ENCODE measurements around the gene CUL4A. TPM values are rescaled to one million over a fixed set of nuclear protein-coding genes. Genes with fewer than 3 reads are reported as not detected.

Gene CUL4A
- total and polyA plus RNA-seq, 2 donors (not counting 1 experiment from before 2014, with no cell fraction given), result 107 to 126 TPM

DNA sequence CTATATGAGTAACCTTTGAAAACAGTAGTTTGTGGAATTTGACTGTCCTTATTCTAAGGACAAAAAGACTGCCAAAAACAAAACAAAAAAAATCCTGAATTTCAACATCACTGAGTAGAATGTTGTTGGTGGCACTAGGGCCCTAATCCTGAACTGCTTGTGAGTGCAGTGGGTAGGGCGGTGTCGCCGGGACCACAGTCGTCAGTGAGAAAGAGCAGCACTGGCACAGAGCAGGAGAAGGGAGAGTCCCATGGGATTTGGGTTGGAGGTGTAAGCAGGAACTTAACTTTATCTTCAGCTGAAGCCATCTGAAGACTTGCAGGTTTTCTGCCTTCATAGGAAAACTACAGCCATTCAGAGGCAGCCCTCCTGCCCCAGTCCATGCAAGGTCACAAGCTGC lies 6.5 kb upstream of the CUL4A start:
- Histone ChIP-seq H3K9me3 (ENCODE audit: control insufficient read depth, insufficient read depth, low read depth, low read length) (no peaks in the 10 kb centered on the region), H3K27me3 (ENCODE audit: control insufficient read depth, insufficient read depth, low read length) (no peaks in the 10 kb centered on the region), H3K36me3 (ENCODE audit: control insufficient read depth, insufficient read depth, low read length) (peaks cover 2% of the 10 kb centered on the region), H3K4me3 (replicated peaks in 1 of 4; ENCODE audit: control extremely low read depth in 1 of 4, insufficient read depth in 1 of 4, low read depth in 3 of 4, low read length in 4 of 4) (no peak overlapping the region), H2AFZ (ENCODE audit: low read length) (no peak overlapping the region), H4K20me1 (ENCODE audit: control insufficient read depth, extremely low read depth, insufficient read depth, low read length) (no peaks in the 10 kb centered on the region), H3K27ac (ENCODE audit: insufficient read depth, low read length) (no peak overlapping the region), H3K4me1 (ENCODE audit: control insufficient read depth, extremely low read depth, insufficient read depth, low read length) (peaks cover 10% of the 10 kb centered on the region), H3K79me2 (ENCODE audit: control insufficient read depth, insufficient read depth, low read length) (peaks cover 90% of the 10 kb centered on the region), H3K4me2 (ENCODE audit: extremely low read depth, insufficient read depth, low read length) (no peak overlapping the region), H3K9ac (ENCODE audit: insufficient read depth, low read length) (no peak overlapping the region)
- no peak for TF ChIP-seq EZH2 (IDR thresholded peaks at IDR 0.05; ENCODE audit: low read length, missing control alignments)
- TF ChIP-seq, protein P1, sequence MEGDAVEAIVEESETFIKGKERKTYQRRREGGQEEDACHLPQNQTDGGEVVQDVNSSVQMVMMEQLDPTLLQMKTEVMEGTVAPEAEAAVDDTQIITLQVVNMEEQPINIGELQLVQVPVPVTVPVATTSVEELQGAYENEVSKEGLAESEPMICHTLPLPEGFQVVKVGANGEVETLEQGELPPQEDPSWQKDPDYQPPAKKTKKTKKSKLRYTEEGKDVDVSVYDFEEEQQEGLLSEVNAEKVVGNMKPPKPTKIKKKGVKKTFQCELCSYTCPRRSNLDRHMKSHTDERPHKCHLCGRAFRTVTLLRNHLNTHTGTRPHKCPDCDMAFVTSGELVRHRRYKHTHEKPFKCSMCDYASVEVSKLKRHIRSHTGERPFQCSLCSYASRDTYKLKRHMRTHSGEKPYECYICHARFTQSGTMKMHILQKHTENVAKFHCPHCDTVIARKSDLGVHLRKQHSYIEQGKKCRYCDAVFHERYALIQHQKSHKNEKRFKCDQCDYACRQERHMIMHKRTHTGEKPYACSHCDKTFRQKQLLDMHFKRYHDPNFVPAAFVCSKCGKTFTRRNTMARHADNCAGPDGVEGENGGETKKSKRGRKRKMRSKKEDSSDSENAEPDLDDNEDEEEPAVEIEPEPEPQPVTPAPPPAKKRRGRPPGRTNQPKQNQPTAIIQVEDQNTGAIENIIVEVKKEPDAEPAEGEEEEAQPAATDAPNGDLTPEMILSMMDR (conservative IDR thresholded peaks at IDR 0.05 in 1 of 2, IDR thresholded peaks at IDR 0.05 in 1 of 2; ENCODE audit: low read depth in 1 of 2, low read length in 2 of 2), result no peak
- no peak for DNase-seq (ENCODE audit: low read depth in 2 of 2)

DNA sequence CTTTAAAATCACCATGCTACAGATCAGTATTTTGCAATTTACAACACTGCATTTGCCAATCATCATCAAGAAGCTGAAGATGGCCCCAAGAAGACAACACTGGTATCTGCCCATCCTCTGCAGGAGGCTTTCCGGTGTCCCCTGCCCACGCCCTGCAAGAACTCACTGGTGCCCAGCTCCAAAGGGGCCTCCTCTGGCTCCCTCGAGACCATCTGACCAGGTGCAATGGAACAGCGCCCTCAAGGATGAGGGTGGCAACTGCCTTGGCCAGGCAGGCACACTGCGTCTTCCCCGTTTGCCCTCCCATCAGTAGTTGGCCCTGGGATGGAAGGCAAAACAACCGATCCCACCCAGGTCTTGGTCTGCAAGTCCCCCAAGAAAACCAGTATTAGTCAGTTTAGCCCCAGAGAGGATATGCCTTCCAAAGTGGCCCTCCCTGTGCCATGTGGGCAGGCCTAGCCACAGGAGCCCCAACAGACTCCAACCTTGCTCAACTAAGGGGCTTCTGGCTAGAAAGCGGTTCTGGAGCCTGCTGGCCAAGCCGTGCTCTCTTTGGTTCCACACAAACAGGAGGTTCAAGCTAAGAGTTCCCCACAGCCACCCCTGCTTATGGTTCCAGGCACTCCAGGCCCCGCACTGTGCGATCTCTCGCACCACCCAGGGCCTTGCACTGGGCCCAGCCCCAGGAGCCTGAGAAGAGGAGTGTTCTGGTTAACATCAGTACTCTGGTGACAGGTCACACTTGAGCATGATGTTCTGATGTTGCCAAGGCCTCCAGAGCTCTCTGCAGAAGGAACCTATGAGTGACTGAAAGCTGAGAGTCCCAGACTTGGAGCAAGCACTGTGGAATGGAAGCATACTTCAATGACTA lies 5.7 kb upstream of the CUL4A start:
- Histone ChIP-seq H4K20me1 (ENCODE audit: control insufficient read depth, extremely low read depth, insufficient read depth, low read length) (no peaks in the 10 kb centered on the region), H3K36me3 (ENCODE audit: control insufficient read depth, insufficient read depth, low read length) (peaks cover 2% of the 10 kb centered on the region), H3K79me2 (ENCODE audit: control insufficient read depth, insufficient read depth, low read length) (peaks cover 95% of the 10 kb centered on the region), H3K9me3 (ENCODE audit: control insufficient read depth, insufficient read depth, low read depth, low read length) (no peaks in the 10 kb centered on the region), H2AFZ (ENCODE audit: low read length) (no peak overlapping the region), H3K4me3 (replicated peaks in 1 of 4; ENCODE audit: control extremely low read depth in 1 of 4, insufficient read depth in 1 of 4, low read depth in 3 of 4, low read length in 4 of 4) (no peak overlapping the region), H3K4me2 (ENCODE audit: extremely low read depth, insufficient read depth, low read length) (no peak overlapping the region), H3K27ac (ENCODE audit: insufficient read depth, low read length) (peak overlapping the region; percentile 19), H3K27me3 (ENCODE audit: control insufficient read depth, insufficient read depth, low read length) (no peaks in the 10 kb centered on the region), H3K9ac (ENCODE audit: insufficient read depth, low read length) (no peak overlapping the region), H3K4me1 (ENCODE audit: control insufficient read depth, extremely low read depth, insufficient read depth, low read length) (peaks cover 10% of the 10 kb centered on the region)
- no peak for DNase-seq (ENCODE audit: low read depth in 2 of 2)
- TF ChIP-seq EZH2 (IDR thresholded peaks at IDR 0.05; ENCODE audit: low read length, missing control alignments), result no peak
- TF ChIP-seq, protein P1 (conservative IDR thresholded peaks at IDR 0.05 in 1 of 2, IDR thresholded peaks at IDR 0.05 in 1 of 2; ENCODE audit: low read depth in 1 of 2, low read length in 2 of 2), result no peak

GRCh38 chr13:113204378-113204734 lies 5.1 kb upstream of the CUL4A start:
- H3K4me3 ChIP-seq (replicated peaks in 1 of 4; ENCODE audit: control extremely low read depth in 1 of 4, insufficient read depth in 1 of 4, low read depth in 3 of 4, low read length in 4 of 4), result no peak overlapping the region
- no peak for TF ChIP-seq EZH2 (IDR thresholded peaks at IDR 0.05; ENCODE audit: low read length, missing control alignments)
- TF ChIP-seq, protein P1 (conservative IDR thresholded peaks at IDR 0.05 in 1 of 2, IDR thresholded peaks at IDR 0.05 in 1 of 2; ENCODE audit: low read depth in 1 of 2, low read length in 2 of 2), result no peak
- no peaks in the 10 kb centered on the region for H4K20me1 ChIP-seq (ENCODE audit: control insufficient read depth, extremely low read depth, insufficient read depth, low read length)
- H3K4me1 ChIP-seq (ENCODE audit: control insufficient read depth, extremely low read depth, insufficient read depth, low read length), result peaks cover 10% of the 10 kb centered on the region
- peaks cover 2% of the 10 kb centered on the region for H3K36me3 ChIP-seq (ENCODE audit: control insufficient read depth, insufficient read depth, low read length)
- H3K4me2 ChIP-seq (ENCODE audit: extremely low read depth, insufficient read depth, low read length), result no peak overlapping the region
- H3K9ac ChIP-seq (ENCODE audit: insufficient read depth, low read length), result no peak overlapping the region
- no peaks in the 10 kb centered on the region for H3K27me3 ChIP-seq (ENCODE audit: control insufficient read depth, insufficient read depth, low read length)
- no peak for DNase-seq (ENCODE audit: low read depth in 2 of 2)
- H3K79me2 ChIP-seq (ENCODE audit: control insufficient read depth, insufficient read depth, low read length), result peaks cover 90% of the 10 kb centered on the region
- no peaks in the 10 kb centered on the region for H3K9me3 ChIP-seq (ENCODE audit: control insufficient read depth, insufficient read depth, low read depth, low read length)
- no peak overlapping the region for H3K27ac ChIP-seq (ENCODE audit: insufficient read depth, low read length)
- no peak overlapping the region for H2AFZ ChIP-seq (ENCODE audit: low read length)

Data from fibroblast of lung (primary cell).